Measurements from ENCODE around the gene PDE2A. TPM values are rescaled to one million over a fixed set of nuclear protein-coding genes. Genes with fewer than 3 reads are reported as not detected.

The PDE2A gene
- total RNA-seq, 1 donor from 2014 or later: not detected

GRCh38 chr11:72704783-72705265, 30.6 kb upstream of the PDE2A start:
- peaks cover 46% of the 10 kb centered on the region for H3K4me1 Mint-ChIP-seq (ENCODE audit: unreplicated experiment)
- no peak overlapping the region for H3K4me3 Mint-ChIP-seq (ENCODE audit: unreplicated experiment)
- no peak for TF ChIP-seq CTCF (IDR thresholded peaks at IDR 0.05)
- H3K27me3 Mint-ChIP-seq (ENCODE audit: unreplicated experiment): no peaks in the 10 kb centered on the region
- no peak overlapping the region for H3K27ac Mint-ChIP-seq (ENCODE audit: unreplicated experiment)
- DNase-seq (ENCODE audit: extremely low spot score, unreplicated experiment): no peak
- H3K36me3 Mint-ChIP-seq (ENCODE audit: unreplicated experiment): peaks cover 31% of the 10 kb centered on the region
- H3K9me3 Mint-ChIP-seq (ENCODE audit: unreplicated experiment): no peaks in the 10 kb centered on the region

- H3K27ac Mint-ChIP-seq (ENCODE audit: unreplicated experiment): peak overlapping the region; percentile 47
- TF ChIP-seq CTCF (IDR thresholded peaks at IDR 0.05): no peak
- no peaks in the 10 kb centered on the region for H3K9me3 Mint-ChIP-seq (ENCODE audit: unreplicated experiment)
- no peak overlapping the region for H3K4me3 Mint-ChIP-seq (ENCODE audit: unreplicated experiment)
- no peak for DNase-seq (ENCODE audit: extremely low spot score, unreplicated experiment)
- H3K36me3 Mint-ChIP-seq (ENCODE audit: unreplicated experiment): peaks cover 33% of the 10 kb centered on the region
- H3K27me3 Mint-ChIP-seq (ENCODE audit: unreplicated experiment): no peaks in the 10 kb centered on the region
- H3K4me1 Mint-ChIP-seq (ENCODE audit: unreplicated experiment): peaks cover 46% of the 10 kb centered on the region
Observed at GRCh38 chr11:72704028-72704782, 30.0 kb upstream of the PDE2A start.

DNA sequence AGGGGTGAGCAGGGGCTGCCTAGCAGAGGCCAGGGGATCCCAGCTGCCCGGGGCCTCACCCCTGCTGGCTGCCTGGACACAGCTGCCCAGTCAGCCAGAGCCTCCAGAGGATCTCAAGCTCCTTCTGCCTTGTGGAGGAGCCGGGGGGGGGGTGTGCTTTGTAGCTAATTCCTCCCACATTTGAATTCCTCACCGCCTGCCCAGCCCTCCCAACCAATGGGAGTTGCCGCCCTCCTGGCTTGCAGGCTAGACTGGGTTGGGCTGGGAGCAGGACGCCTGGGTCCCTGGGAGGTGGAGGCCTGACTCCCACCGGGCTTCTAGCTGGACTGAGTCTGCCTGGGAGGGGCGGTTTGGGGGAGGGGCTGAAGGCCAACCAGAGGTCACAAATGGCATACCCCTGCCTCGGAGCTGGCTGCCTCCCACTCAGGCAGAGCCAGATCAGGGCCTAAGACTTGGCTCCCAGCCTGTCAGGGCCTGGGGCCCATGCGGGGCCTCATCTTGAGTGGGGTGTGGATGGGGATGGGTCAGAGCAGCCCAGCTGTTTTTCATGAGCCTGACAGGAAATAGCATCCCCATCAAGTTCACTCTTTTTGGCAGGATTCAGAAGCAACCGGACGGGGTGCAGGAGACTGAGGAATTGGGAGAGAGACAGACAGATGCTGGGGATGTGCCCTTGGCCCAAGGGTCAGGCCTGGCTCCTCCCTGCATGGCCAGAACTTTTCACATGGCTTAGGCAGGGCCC, 29.2 kb upstream of the PDE2A start:
- Mint-ChIP-seq H3K9me3 (ENCODE audit: unreplicated experiment) (no peaks in the 10 kb centered on the region), H3K27ac (ENCODE audit: unreplicated experiment) (peak overlapping the region; percentile 47), H3K4me1 (ENCODE audit: unreplicated experiment) (peaks cover 46% of the 10 kb centered on the region), H3K4me3 (ENCODE audit: unreplicated experiment) (no peak overlapping the region), H3K27me3 (ENCODE audit: unreplicated experiment) (no peaks in the 10 kb centered on the region), H3K36me3 (ENCODE audit: unreplicated experiment) (peaks cover 39% of the 10 kb centered on the region)
- DNase-seq (ENCODE audit: extremely low spot score, unreplicated experiment): no peak
- TF ChIP-seq CTCF (IDR thresholded peaks at IDR 0.05): no peak

- DNase-seq (ENCODE audit: extremely low spot score, unreplicated experiment): no peak
- Mint-ChIP-seq H3K9me3 (ENCODE audit: unreplicated experiment) (no peaks in the 10 kb centered on the region), H3K36me3 (ENCODE audit: unreplicated experiment) (peaks cover 41% of the 10 kb centered on the region), H3K27me3 (ENCODE audit: unreplicated experiment) (no peaks in the 10 kb centered on the region), H3K4me3 (ENCODE audit: unreplicated experiment) (no peak overlapping the region), H3K27ac (ENCODE audit: unreplicated experiment) (peak overlapping the region; percentile 47), H3K4me1 (ENCODE audit: unreplicated experiment) (peaks cover 46% of the 10 kb centered on the region)
- TF ChIP-seq CTCF (IDR thresholded peaks at IDR 0.05): no peak
Observed at GRCh38 chr11:72702577-72703241, 28.5 kb upstream of the PDE2A start.

DNA sequence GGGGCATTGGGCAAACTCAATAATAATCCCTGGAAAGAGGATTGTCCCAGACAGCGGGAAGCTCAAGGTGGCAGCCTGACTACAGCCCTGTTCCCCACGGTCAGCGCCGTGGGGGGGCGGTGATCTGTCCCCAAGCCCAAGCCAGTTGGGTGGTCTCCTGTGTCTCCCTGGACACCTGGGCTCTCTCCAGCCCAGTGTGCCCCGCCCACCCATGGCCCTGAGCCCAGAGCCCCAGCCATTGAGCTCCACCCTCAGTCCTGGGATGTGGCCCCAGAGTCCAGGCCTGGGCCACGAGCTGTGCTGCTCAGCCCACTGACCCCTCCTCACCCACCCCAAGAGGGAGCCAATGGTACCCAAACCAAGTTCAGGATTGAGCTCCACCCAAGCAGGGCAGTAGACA, 27.9 kb upstream of the PDE2A start:
- TF ChIP-seq CTCF (IDR thresholded peaks at IDR 0.05): no peak
- Mint-ChIP-seq H3K27me3 (ENCODE audit: unreplicated experiment) (no peaks in the 10 kb centered on the region), H3K36me3 (ENCODE audit: unreplicated experiment) (peaks cover 36% of the 10 kb centered on the region), H3K9me3 (ENCODE audit: unreplicated experiment) (no peaks in the 10 kb centered on the region), H3K27ac (ENCODE audit: unreplicated experiment) (no peak overlapping the region), H3K4me1 (ENCODE audit: unreplicated experiment) (peaks cover 46% of the 10 kb centered on the region), H3K4me3 (ENCODE audit: unreplicated experiment) (no peak overlapping the region)
- no peak for DNase-seq (ENCODE audit: extremely low spot score, unreplicated experiment)
